Endothelial cell of umbilical vein (primary cell): Measurements from ENCODE around the gene ACLY.

ENCODE experiments used
- EZH2 ChIP-seq: IDR thresholded peaks from 2 replicates; pipeline ENCODE4 v1.6.1; 2012; ENCODE audit warnings: borderline replicate concordance, low read depth, mild to moderate bottlenecking, moderate library complexity, low read length, inconsistent platforms; ENCODE audit not compliant: severe bottlenecking
- FOS ChIP-seq: IDR thresholded peaks from 2 replicates; pipeline ENCODE4 v1.6.1; 2011; ENCODE audit warnings: mild to moderate bottlenecking, low read length, moderate library complexity, borderline replicate concordance; ENCODE audit not compliant: insufficient read depth
- POLR2A ChIP-seq: IDR thresholded peaks from 2 replicates; pipeline ENCODE4 v1.6.1; 2012; ENCODE audit warnings: low read depth, mild to moderate bottlenecking, control low read depth, low read length
- TF ChIP-seq, protein P1 (sequence below), 2 donors: IDR thresholded peaks; 1 replicate in 1 of 2; 2 replicates in 1 of 2; pipeline ENCODE4 v1.5.1; 2011; ENCODE audit warnings: low read length in 2 of 2, mild to moderate bottlenecking in 2 of 2, moderate library complexity in 2 of 2, control low read depth in 1 of 2, inconsistent platforms in 1 of 2, low read depth in 1 of 2; ENCODE audit not compliant: insufficient read depth in 1 of 2; ENCODE audit errors: extremely low read depth in 1 of 2

DNA sequence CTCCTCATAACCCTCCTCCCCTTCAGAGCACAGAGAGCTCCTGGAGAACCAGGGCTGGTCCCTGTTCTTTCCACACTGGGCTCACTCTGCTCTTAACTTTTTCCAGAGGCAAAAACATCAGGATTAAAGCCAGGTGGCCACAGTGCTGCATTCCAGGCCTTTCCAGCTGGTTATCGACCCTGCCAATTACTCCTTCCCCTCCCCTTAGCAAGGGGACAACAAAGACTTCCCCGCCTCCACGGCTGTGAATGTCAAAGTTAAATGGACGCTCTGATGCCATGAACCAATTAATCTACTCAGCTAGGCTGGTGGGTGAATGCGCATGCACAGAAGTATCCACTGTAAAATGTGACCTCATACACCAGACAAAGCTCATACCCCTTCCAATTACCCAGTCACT is 23.1 kb downstream of the ACLY start:
- TF ChIP-seq, protein P1, sequence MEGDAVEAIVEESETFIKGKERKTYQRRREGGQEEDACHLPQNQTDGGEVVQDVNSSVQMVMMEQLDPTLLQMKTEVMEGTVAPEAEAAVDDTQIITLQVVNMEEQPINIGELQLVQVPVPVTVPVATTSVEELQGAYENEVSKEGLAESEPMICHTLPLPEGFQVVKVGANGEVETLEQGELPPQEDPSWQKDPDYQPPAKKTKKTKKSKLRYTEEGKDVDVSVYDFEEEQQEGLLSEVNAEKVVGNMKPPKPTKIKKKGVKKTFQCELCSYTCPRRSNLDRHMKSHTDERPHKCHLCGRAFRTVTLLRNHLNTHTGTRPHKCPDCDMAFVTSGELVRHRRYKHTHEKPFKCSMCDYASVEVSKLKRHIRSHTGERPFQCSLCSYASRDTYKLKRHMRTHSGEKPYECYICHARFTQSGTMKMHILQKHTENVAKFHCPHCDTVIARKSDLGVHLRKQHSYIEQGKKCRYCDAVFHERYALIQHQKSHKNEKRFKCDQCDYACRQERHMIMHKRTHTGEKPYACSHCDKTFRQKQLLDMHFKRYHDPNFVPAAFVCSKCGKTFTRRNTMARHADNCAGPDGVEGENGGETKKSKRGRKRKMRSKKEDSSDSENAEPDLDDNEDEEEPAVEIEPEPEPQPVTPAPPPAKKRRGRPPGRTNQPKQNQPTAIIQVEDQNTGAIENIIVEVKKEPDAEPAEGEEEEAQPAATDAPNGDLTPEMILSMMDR (IDR thresholded peaks at IDR 0.05; ENCODE audit: extremely low read depth in 1 of 2, insufficient read depth in 1 of 2, low read depth in 1 of 2, low read length in 2 of 2) = no peak
- no peak for TF ChIP-seq FOS
- no peak for TF ChIP-seq EZH2
- no peak for TF ChIP-seq POLR2A
